ENCODE data around the gene FBXO44.
"Not testable (repeated sequence)": the region's sequence is repeated elsewhere in the genome, so short reads cannot be mapped to it uniquely, and the experiment has no call there.

The FBXO44 gene

GRCh38 chr1:11640944-11641343, 13.7 kb upstream of the FBXO44 start:
- DNase-seq, result no peak

- DNase-seq, result no peak
These were observed 12.8 kb upstream of the FBXO44 start for GRCh38 chr1:11641776-11642305.

GRCh38 chr1:11642418-11643017, 12.2 kb upstream of the FBXO44 start:
- DNase-seq, result not testable (repeated sequence)

- DNase-seq, result no peak
These were observed 10.9 kb upstream of the FBXO44 start for GRCh38 chr1:11643782-11644181.

GRCh38 chr1:11645270-11645669, 9.4 kb upstream of the FBXO44 start:
- no peak for DNase-seq

- peak; percentile 67 for DNase-seq
These were observed 8.9 kb upstream of the FBXO44 start for GRCh38 chr1:11645670-11646265.

GRCh38 chr1:11646317-11646716, 8.4 kb upstream of the FBXO44 start:
- DNase-seq, result no peak

GRCh38 chr1:11647333-11647732, 7.3 kb upstream of the FBXO44 start:
- DNase-seq, result no peak

- no peak for DNase-seq
These were observed 6.6 kb upstream of the FBXO44 start for GRCh38 chr1:11648039-11648438.

GRCh38 chr1:11648732-11649158, 5.9 kb upstream of the FBXO44 start:
- no peak for DNase-seq

GRCh38 chr1:11649237-11649623, 5.4 kb upstream of the FBXO44 start:
- DNase-seq, result no peak

- no peak for DNase-seq
These were observed 4.9 kb upstream of the FBXO44 start for GRCh38 chr1:11649624-11650330.

- DNase-seq, result no peak
These were observed 4.2 kb upstream of the FBXO44 start for GRCh38 chr1:11650331-11650991.

- no peak for DNase-seq
These were observed 3.7 kb upstream of the FBXO44 start for GRCh38 chr1:11651017-11651416.

- DNase-seq, result no peak
These were observed 2.4 kb upstream of the FBXO44 start for GRCh38 chr1:11652203-11652780.

GRCh38 chr1:11653101-11653860, 1.4 kb upstream of the FBXO44 start:
- no peak for DNase-seq

GRCh38 chr1:11653861-11654136, 878 bp upstream of the FBXO44 start:
- DNase-seq, result no peak

- no peak for DNase-seq
These were observed 497 bp downstream of the FBXO44 start for GRCh38 chr1:11654939-11655808.

GRCh38 chr1:11657654-11658053, 3.0 kb downstream of the FBXO44 start:
- DNase-seq, result no peak

GRCh38 chr1:11658542-11658941, 3.9 kb downstream of the FBXO44 start:
- no peak for DNase-seq

- no peak for DNase-seq
These were observed 5.1 kb downstream of the FBXO44 start for GRCh38 chr1:11659748-11660147.

GRCh38 chr1:11661103-11661502, 6.4 kb downstream of the FBXO44 start:
- no peak for DNase-seq
